IPS-NIHi7 (cell line): ENCODE data around the gene NUP62.
A peak's percentile ranks its signal among the peaks of the same experiment; 100 is the strongest.
"Not testable (repeated sequence)": the region's sequence is repeated elsewhere in the genome, so short reads cannot be mapped to it uniquely, and the experiment has no call there.

Experiments
- DNase-seq: peaks from one replicate; pipeline ENCODE4 v3.0.0; 2012; ENCODE audit warnings: mixed read lengths; ENCODE audit errors: extremely low spot score

NUP62 gene, protein sequence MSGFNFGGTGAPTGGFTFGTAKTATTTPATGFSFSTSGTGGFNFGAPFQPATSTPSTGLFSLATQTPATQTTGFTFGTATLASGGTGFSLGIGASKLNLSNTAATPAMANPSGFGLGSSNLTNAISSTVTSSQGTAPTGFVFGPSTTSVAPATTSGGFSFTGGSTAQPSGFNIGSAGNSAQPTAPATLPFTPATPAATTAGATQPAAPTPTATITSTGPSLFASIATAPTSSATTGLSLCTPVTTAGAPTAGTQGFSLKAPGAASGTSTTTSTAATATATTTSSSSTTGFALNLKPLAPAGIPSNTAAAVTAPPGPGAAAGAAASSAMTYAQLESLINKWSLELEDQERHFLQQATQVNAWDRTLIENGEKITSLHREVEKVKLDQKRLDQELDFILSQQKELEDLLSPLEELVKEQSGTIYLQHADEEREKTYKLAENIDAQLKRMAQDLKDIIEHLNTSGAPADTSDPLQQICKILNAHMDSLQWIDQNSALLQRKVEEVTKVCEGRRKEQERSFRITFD

DNA sequence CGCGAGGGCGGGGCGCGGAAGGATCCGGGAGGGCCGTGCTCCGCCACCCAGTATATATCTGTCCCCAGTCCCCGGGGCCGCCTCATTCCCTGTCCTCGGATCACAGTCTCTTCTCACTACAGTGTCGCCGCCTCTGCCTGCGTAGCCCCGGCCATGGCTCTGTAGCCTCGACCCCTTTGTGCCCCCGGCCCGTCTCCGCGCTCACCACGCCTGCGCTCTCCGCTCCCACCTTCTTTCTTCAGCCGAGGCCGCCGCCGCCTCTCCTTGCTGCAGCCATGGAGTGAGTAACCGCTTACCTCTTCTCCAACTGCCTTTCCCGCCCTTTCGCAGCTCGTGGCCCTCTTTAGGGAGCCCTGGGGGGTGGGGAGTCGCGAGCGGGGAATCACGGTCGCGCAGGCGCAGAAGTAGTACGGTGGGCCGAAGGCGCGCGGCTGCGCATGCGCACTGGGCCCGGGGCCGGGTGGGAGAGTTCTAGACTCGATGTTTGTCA lies at the start of gene NUP62, which contains the start of gene ATF5:
TSS of gene NUP62 (minus strand) at position 384 of the 490 bp plus-strand sequence. CDS start 19,697 bp downstream, outside the sequence.
TSS of gene ATF5 (plus strand) at position 85 of the 490 bp plus-strand sequence. CDS start 1,646 bp downstream, outside the sequence.
- DNase-seq = peak; percentile 95

DNA sequence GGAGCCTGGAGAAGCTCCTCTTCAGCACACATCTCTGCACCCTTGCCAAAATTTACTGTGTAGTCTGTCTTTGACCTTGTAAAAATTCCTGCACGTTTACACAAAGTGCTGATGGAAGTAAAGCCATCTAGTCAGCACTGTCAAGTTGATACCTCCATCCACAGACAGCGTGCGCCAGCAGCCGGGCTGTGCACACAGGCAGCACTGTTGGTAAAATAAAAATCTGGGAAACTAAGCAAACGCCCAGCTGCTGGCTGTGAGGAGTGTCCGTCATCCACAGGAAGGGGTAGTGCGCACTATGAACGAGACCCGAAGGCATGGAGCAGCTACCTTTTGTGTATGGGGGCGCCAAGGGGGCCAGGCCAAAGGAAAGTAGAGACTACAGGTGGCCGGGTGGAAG lies 49.0 kb upstream of the NUP62 start:
- no peak for DNase-seq

DNA sequence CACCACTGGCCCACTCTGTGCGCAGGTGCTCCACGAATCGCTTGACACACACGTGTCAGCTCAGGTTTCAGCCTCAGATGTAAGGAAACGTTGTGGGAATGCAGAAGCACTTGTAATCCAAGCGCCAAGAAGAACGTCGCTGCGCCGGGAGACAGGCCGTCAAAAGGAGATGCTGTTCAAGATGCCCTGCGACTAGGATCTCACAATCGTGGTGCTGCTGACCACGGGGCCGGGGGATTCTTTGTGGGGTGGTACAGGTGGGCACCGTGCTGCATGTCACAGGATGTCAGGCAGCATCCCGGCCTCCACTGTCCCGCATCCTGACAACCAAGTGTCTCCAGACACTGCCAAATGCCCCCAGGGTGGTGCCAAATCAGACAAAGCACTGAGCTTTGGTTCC lies 48.6 kb upstream of the NUP62 start:
- DNase-seq = no peak

DNA sequence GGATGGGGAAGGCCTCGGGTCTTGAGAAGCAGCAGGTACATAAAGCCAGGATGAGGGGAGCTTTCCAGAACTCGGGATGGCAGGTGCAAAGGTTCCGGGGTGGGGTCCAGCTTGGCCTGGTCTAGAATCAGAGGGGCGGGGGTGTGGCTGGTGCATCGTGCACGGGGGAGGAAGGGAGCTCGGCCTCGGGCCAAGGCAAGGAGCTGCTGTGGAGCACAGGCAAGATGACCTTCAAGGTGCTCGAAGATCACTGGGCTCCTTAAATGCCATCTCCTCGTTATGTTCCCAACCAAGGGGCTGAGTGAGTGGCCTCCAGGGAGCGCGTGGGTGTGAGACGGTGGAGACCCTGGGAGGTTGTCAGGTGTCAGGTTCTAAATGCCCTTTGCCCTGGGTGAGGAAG lies 47.8 kb upstream of the NUP62 start:
- no peak for DNase-seq

DNA sequence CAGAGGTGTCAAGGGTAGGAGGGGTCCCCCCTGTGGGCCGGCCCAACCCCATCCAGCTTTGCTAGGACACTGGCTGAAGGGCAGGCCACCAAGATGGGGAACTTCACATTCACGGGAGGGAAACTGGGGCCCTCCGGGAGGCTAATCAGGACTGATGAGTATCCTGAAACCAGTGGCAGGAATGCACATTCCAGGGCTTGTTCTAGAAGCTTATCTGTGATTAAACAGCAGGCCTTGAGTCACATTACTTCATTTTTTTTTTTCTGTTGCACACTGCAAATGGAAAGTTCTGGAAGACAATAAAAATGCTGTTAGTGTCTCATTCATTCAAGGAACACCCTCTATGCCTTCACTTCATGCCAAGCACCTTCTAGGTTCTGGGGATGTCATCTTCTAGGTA lies 47.2 kb upstream of the NUP62 start:
- DNase-seq = no peak

DNA sequence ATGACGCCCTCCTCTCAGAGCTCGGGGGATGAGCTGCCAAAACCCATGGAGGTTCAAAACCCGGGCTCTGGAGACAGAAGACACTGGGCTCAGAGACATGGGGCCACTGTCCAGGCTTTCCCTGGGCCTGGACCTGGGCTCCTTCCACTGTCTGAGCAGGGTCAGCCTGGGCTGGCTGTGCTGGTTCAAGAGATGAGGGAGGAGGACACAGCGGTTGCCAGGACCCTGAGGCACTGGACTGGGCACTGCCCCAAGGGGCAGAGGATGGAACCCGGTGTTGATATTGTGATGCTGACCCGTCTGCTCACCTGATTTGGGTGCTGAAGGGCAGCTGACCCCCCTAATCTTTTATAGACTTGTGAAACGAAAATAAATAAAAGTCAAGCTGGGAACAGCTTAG lies 45.7 kb upstream of the NUP62 start:
- DNase-seq = no peak

DNA sequence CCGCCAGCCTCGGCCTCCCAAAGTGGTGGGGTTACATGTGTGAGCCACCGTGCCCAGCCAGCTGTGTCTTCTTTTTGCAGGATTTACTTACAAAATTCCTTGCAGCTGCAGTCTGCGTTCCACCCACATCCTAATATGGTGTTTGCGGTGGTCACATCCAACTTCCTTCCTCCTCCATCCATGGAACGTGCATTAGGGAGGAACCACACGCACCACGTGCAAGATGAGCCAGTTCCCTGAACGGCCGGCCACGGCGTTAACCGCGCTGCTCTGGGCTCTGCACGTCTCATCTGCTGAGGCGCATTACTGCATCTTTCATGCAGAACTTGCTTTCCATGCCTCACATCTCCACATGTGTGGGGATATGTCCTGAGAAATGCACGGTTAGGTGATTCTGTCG lies 44.7 kb upstream of the NUP62 start:
- no peak for DNase-seq

DNA sequence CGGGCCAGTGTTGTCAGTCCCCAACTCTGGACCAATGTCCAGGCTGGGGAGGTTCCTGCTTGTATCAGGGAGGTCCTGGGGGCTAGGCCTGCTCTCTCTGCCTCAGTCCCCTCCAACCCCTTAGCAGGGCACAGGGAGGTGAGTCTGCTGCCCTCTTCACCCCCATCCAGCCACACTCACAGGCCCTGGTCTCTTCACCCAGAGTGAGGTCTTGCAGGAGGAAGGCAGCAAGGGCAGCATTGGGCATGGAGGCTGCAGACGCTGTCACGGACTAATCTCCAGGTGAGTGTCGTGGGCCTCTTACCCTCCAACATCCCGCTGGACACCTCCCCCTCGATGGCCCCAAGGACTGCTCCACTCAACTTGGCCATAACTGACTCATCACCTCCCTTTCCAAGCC lies 43.5 kb upstream of the NUP62 start:
- no peak for DNase-seq

DNA sequence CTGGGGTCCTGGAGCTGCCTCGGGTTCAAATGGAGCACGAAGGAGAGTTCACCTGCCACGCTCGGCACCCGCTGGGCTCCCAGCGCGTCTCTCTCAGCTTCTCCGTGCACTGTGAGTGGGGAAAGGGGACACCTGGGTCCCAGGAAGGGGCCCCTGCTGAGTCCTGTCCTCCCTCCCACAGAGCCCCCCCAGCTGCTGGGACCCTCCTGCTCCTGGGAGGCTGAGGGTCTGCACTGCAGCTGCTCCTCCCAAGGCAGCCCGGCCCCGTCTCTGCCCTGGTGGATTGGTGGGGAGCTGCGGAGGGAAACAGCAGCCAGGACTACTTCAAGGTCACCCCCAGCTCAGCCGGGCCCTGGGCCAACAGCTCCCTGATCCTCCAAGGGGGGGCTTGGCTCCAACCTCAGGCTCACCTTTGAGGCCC lies 42.7 kb upstream of the NUP62 start:
- DNase-seq = no peak

DNA sequence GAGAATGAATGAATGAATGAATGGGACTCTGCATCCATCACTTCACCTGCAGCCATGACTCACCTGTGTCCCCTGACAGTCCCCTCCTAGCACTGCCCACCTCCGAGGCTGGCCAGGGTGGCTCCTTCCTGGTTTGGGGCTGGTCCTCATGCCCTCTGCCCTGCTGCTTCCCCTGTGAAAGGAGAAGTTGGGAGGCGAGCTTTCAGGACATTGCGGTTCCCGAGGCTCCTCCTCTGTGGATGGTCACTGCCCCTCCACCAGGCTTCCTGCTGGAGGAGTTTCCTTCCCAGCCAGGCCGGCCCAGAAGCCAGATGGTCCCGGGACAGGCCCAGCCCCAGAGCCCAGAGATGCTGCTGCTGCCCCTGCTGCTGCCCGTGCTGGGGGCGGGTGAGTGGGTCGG lies 40.1 kb upstream of the NUP62 start:
- DNase-seq = not testable (repeated sequence)

DNA sequence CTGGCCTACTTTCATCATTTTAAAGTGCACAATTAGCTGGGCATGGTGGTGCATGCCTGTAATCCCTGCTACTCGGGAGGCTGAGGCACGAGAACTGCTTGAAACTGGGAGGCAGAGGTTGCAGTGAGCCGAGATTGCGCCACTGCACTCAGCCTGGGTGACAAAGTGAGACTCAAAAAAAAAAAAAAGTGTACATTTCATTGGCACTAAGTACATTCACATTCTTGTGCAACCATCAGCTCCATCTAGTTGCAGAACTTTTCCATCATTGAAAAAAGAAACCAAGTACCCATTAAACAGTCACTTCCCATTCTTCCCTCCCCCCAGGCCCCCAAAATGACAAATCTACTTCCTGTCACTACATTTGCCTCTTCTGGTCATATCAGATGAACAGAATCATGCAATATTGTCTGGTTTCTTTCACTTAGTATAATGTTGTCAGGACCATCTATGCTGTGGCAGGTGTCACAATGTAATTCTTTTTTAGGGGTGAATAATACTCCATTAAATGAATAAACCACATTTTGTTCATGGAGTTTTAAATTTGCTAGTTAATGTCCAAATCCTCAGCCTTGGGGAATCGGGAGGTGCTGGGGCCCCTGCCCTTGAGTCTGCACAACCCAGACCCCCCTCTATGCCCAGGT lies 39.1 kb upstream of the NUP62 start:
- DNase-seq = no peak

DNA sequence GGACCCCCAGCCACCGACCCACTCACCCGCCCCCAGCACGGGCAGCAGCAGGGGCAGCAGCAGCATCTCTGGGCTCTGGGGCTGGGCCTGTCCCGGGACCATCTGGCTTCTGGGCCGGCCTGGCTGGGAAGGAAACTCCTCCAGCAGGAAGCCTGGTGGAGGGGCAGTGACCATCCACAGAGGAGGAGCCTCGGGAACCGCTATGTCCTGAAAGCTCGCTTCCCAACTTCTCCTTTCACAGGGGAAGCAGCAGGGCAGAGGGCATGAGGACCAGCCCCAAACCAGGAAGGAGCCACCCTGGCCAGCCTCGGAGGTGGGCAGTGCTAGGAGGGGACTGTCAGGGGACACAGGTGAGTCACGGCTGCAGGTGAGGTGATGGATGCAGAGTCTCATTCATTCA lies 31.7 kb upstream of the NUP62 start, which contains the start of gene SIGLEC11:
TSS of gene SIGLEC11 (minus strand) at position 193 of the 400 bp plus-strand sequence. CDS start at position 102, 91 bp downstream.
- not testable (repeated sequence) for DNase-seq

DNA sequence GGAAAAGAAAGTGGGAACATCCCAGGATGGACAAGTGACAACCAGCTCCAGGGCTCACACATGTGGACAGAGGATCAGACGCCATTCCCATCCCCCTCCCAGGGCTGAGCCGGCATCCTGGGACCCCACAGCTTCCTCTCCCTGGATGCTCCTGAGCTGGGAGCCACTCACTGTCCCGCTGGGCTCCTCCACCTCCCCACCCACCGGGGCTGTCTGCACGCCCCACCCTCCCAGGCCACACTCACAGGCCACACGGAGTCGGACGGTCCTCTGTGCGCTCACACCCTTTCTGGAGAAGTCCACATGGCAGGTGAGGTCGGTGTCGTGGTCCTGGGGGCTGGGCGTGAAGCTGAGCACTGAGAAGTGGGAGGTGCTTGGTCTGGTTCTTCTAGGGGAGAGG lies 30.6 kb upstream of the NUP62 start:
- not testable (repeated sequence) for DNase-seq

DNA sequence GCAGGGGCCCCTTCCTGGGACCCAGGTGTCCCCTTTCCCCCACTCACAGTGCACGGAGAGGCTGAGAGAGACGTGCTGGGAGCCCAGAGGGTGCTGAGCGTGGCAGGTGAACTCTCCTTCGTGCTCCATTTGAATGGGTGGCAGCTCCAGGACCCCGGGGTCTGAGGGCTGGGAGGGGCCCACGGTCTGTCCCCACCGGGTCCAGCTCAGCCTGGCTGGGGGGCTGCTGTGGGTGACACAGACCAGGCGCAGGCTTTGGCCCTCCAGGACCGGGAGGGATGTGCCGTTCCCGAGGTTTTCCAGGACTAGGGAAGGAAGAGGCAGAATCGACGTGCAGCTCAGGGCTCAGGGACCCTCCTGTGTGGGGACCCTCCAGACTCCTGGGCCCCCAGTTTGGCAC lies 29.3 kb upstream of the NUP62 start:
- DNase-seq = peak; percentile 4

DNA sequence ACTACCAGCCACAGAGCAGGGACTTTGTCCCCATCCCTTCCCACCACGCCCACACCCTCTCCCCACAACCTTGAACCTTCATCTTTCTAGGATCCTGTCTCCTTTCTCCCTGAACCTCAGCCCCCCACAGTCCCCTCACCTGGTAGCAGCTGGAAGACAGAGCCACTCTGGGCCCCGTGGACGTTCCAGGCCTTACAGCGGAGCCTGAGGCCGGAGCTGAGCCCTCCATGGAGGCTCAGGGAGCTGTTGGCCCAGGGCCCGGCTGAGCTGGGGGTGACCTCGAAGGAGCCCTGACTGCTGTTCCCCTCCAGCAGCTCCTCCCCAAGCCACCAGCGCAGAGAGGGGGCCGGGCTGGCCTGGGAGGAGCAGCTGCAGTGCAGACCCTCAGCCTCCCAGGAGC lies 28.8 kb upstream of the NUP62 start:
- DNase-seq = peak; percentile 10

DNA sequence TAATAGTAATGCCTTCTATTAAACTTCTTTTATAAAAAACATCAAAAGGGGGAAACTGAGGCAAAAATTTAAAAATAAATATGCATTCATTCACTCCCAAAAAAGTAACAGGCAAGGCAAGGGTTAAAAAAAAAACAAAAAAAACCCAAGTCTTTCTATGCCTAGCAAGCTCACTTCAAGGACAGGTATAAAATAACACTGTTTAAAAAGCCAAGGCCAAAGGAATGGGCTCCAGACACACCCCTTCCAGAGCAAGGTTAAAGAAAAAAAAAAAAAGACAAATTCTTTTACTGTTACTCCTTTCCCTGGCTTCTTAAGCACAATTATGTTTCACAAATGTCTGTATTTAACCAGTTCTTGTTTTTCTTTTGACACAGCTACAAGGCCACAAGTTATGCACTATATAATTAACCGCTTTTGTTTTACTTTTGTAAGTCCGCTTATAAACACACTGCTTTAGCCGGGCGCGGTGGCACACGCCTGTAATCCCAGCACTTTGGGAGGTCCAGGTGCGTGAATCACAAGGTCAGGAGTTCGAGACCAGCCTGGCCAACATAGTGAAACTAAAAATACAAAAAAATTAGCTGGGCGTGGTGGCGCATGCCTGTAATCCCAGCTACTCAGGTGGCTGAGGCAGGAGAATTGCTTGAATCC lies 28.1 kb upstream of the NUP62 start:
- no peak for DNase-seq

DNA sequence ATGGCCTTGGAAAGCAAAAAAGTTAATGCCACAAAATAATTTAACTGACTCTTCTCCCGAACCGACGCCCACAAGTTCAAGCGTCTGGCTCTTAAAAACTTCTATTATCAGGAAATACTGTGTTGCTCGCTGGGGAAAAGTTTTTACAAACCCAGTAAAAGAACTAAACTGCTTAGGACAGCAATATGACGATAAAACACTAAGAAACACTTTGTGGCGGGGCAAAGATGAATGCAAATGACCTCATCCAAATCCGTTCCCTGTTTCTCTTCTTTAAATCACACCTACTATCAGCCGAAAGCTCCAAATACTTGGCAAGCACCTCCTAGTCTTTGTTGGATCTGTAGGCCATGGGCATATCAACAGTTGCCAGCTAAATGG lies 26.8 kb upstream of the NUP62 start:
- peak; percentile 2 for DNase-seq

DNA sequence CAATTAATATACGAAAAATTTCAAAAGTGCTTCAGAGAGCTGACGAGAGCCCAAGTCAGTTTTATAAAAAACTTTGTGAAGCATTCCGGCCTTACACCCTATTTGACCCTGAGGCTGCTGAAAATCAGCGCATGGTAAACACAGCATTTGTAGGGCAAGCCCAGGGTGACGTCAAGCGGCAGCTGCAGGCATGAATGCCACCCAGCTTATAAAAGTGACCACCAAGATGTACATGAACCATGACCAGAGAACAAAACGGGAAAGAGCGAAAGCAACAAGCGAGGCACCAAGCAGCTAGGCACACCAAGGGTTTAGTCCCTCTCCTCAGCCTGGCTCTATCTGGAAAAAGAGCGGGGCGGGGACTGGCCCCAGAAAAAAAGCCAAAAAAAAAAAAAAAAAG lies 25.6 kb upstream of the NUP62 start:
- DNase-seq = peak; percentile 1

DNA sequence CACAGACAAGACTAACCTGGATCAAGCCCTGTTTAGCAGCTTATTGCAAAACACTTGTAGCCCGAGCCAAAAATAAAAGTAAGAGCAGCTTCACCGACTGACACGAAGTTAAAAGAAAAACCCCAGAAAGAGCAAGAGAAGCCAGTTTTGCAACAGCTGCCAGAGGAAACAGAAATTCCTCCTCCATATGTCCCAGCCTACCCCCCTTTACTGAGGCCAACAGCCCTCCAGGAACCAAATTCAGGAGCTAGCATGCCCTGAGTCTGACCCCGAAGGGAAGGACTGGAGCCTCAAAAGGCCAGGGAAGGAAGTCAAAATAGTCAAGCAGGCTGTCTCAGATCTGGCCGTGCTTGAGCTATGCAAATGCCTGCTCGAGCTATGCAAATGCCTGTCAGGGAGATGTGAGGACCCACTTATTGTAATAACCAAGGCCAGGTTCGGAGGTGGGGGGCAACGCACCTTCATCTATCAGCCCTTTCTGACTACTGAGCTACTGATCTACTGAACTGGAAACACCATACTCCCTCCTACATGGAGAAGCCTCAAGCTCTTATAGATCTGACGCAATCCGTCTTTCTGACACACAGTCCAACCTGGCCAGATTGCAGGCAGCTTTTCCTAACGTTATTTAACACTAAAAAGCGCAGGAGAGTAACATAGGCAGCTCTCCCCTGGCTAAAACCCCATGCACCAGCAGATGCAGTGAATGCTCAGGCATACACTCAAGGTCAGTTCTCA lies 25.0 kb upstream of the NUP62 start:
- DNase-seq = peak; percentile 19

DNA sequence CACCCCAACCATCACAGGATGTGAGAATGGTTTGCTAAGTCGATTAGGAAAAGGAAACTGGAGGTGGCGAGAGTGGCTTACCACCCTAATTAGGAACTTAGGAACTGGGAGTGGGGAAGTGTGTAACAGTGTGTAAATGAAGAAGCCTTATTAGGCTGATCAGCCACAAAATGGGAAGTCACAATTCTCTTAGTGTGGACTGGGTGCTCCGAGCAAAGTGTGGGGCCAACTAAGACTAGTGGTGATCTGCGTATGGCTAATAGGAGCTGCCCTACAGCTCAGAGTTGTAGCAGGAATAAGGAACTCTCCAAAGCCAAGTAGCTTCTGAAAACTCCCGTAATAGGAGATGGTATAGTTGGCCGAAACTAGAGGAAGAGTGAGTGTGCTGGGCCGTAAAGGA lies 24.1 kb upstream of the NUP62 start:
- DNase-seq = peak; percentile 4

DNA sequence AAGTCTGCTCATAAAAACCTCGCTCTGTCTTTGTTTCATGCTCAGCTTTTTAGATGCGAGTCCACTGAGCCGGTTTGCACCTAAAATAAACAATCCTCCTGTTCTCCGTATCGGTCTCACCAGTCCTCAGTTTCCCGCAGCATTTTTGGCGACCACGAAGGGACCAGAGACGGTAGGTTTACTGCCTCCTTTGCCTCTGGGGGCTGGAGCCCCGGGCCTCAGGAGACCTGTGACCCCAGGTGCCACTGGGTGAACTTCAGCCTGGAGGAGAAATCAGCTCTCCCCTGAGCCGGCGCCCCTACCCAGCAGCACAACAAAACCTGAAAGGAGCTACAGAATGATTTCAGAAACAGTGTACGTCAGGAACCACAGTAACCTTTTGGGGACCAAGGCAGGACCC lies 23.6 kb upstream of the NUP62 start:
- DNase-seq = no peak

DNA sequence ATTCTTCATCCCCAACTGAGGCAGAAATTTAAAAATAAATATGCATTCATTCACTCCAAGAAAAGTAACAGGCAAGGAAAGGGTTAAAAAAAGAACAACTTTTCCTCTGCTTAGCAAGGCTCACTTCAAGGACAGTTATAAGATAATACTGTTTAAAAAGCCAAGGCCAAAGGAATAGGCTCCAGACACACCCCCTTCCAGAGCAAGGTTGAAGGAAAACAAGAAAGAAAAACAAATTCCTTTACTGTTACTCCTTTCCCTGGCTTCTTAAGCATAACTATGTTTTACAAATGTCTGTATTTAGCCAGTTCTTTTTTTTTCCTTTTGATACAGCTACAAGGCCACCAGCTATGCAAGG lies 23.2 kb upstream of the NUP62 start:
- DNase-seq = no peak
